NCI-H187 treated with DMSO at 0.1 percent for 48 hours (cell line): Measurements from ENCODE around the gene GPC1.

ENCODE experiments used
- DNase-seq: peaks from one replicate; lab custom pipeline; 2025; lab: John Stamatoyannopoulos, UW

Gene GPC1

DNA sequence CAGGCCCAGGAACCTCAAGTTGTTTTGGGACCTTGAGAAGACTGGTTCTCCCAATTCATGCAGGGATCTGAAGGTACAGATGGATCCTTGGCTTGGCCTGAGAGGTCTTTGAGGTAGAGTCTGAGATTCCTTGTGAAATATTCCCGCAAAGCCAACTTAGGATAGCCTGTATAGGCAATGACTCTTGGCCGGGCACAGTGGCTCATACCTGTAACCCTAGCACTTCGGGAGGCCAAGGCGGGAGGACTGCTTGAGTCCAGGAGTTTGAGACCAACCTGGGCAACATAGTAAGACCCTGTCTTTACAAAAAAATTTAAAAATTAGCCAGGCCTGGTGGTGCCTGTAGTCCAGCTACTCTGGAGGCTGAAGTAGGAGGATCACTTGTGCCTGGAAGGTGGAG, 81.9 kb downstream of the GPC1 start:
- no peak for DNase-seq
